Femur (tissue), 1 donor: ENCODE measurements around the gene SHOC2.

ENCODE experiments used
- DNase-seq: peaks from one replicate; pipeline ENCODE4 v3.0.0-alpha.2; 2017

The SHOC2 gene

GRCh38 chr10:110947061-110947595 lies 27.7 kb downstream of the SHOC2 start:
- DNase-seq, result no peak

GRCh38 chr10:110951381-110951780 lies 32.0 kb downstream of the SHOC2 start:
- no peak for DNase-seq

GRCh38 chr10:110957606-110958005 lies 38.2 kb downstream of the SHOC2 start:
- no peak for DNase-seq

- DNase-seq, result no peak
Observed at GRCh38 chr10:110959379-110960332, 40.3 kb downstream of the SHOC2 start.

GRCh38 chr10:110960333-110960712 lies 40.9 kb downstream of the SHOC2 start:
- DNase-seq, result no peak

GRCh38 chr10:110962443-110962842 lies 43.0 kb downstream of the SHOC2 start:
- DNase-seq, result no peak

- DNase-seq, result no peak
Observed at GRCh38 chr10:110963162-110963561, 43.8 kb downstream of the SHOC2 start.

- DNase-seq, result no peak
Observed at GRCh38 chr10:110964681-110965080, 45.3 kb downstream of the SHOC2 start.

GRCh38 chr10:110965216-110965615 lies 45.8 kb downstream of the SHOC2 start:
- DNase-seq, result no peak

- DNase-seq, result no peak
Observed at GRCh38 chr10:110966146-110966545, 46.7 kb downstream of the SHOC2 start.

- no peak for DNase-seq
Observed at GRCh38 chr10:110967009-110967630, 47.7 kb downstream of the SHOC2 start.

- DNase-seq, result no peak
Observed at GRCh38 chr10:110967645-110968044, 48.2 kb downstream of the SHOC2 start.

- DNase-seq, result no peak
Observed at GRCh38 chr10:110969183-110969582, 49.8 kb downstream of the SHOC2 start.

GRCh38 chr10:110971638-110972037 lies 52.2 kb downstream of the SHOC2 start:
- DNase-seq, result no peak

GRCh38 chr10:110972231-110973134 lies 53.1 kb downstream of the SHOC2 start:
- no peak for DNase-seq

GRCh38 chr10:110973400-110973799 lies 54.0 kb downstream of the SHOC2 start:
- no peak for DNase-seq

- no peak for DNase-seq
Observed at GRCh38 chr10:110976577-110976976, 57.2 kb downstream of the SHOC2 start.

GRCh38 chr10:110977662-110978061 lies 58.3 kb downstream of the SHOC2 start:
- no peak for DNase-seq

- no peak for DNase-seq
Observed at GRCh38 chr10:110978204-110978603, 58.8 kb downstream of the SHOC2 start.

- no peak for DNase-seq
Observed at GRCh38 chr10:110979611-110980010, 60.2 kb downstream of the SHOC2 start.

- DNase-seq, result no peak
Observed at GRCh38 chr10:110980807-110981206, 61.4 kb downstream of the SHOC2 start.

GRCh38 chr10:110983466-110983865 lies 64.1 kb downstream of the SHOC2 start:
- DNase-seq, result no peak
